Measurements from ENCODE around the gene PRR36.
"Not testable (repeated sequence)": the region's sequence is repeated elsewhere in the genome, so short reads cannot be mapped to it uniquely, and the experiment has no call there.

PRR36 gene

DNA sequence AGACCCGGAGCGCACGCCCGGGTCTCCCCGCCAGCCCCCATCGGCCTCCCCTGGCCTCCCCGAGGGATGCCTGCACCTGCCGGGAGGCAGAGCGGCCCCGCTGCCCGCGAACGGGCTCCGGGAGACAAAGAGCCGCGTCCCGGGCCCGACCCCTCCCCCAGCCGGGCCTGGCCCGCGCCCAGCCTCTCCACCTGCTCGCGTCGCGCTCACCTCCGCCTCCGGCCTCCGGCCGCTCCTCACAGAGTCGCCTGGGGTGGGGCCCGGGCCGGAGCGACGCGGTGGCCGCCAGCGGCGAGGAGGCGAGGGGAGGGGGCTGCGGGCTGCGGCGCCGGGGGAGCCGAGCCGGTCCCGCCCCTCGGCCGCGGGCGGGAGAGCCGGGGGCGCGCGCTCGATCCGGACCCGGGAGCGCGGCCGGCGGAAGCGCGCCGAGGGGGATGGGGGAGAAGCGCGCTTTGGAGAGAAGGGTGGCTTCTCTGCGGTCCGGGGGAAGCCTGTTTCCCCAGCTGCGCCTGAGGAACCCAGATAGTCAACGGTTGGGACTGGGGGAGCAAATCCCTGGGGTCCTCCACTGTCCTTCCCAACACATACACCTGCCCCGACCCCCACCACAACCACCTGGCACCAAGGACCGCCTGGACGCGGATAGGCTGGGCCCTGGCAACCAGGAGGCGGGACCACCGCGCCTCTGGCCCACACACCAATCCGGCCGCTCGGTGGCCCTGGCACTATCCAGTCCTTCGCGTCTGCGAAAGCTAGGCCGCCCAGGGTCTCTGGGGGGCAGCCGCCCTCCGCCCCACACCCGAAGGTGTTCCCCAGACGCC, at the start of gene PRR36:
Gene PRR36 (minus strand): TSS at position 315 of the 821 bp plus-strand sequence. CDS start 701 bp downstream, outside the sequence.
- DNase-seq (ENCODE audit: low spot score) = peak; percentile 38

GRCh38 chr19:7923295-7924191, 49.4 kb upstream of the PRR36 start:
- no peak for DNase-seq (ENCODE audit: low spot score)

DNA sequence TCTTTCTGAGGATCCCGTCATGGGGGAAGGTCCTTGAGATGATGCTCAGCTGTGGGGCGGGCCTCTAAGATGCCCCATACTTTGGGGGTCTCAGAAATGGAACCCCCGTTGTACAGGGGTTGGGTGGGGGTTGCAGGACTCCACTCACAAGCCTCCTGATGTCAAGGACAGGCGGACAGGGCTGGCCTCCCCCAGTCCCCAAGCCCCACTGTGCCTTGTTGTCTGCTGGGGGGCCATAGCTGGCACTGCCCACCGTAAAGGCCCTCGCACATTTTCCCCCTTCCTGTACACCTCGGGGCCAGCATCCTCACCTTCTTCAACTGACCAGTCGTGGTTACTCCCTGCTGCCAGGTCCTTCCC, 48.6 kb upstream of the PRR36 start:
- no peak for DNase-seq (ENCODE audit: low spot score)

- DNase-seq (ENCODE audit: low spot score) = no peak
These were observed 48.0 kb upstream of the PRR36 start for GRCh38 chr19:7921967-7922835.

GRCh38 chr19:7921302-7921966, 47.2 kb upstream of the PRR36 start:
- no peak for DNase-seq (ENCODE audit: low spot score)

- DNase-seq (ENCODE audit: low spot score) = peak; percentile 98
These were observed 46.5 kb upstream of the PRR36 start for GRCh38 chr19:7920519-7921301.

DNA sequence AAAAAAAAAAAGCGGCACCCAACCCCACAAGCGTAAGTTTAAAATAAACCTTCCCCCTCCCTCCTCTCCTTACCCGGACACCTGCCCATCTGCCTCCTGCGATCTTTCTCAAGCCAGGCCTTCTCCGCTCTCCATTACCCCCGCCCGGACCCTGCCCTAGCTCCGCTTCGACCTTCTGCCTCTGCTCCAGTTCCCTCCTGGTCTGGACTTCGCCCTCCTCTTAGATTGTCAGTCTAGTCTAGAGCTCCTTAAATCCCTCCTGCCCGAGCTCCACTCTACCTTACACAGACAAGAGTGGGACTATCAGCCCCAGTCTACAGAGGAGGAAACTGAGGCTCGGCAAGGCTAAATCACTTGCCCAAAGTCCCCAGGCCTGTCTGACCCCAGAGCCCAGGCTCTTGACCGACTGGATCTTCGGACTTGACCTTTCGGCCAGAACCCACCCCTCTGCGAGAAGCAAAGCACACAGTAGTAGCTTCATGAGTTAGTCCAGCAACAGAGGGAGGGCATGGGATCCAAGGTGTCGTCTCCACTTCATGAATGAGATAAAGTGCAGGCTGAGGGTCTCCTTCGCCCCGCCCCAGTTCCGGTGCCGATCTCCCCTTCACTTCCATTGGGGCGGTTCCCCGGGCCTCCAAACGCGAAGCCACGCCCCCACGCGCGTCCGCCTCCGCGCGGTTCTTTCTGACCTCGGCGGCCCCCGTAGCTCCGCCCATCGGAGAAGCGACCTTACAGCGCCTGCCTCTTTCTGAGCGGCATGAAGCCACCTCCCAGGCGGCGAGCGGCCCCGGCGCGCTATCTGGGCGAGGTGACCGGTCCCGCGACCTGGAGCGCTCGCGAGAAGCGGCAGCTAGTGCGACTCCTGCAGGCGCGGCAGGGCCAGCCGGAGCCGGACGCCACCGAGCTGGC, 45.7 kb upstream of the PRR36 start, which contains the start of gene SNAPC2:
Gene SNAPC2 (plus strand): TSS at position 729 of the 909 bp plus-strand sequence. CDS start 29 bp downstream, at position 758.
- peak; percentile 94 for DNase-seq (ENCODE audit: low spot score)

DNA sequence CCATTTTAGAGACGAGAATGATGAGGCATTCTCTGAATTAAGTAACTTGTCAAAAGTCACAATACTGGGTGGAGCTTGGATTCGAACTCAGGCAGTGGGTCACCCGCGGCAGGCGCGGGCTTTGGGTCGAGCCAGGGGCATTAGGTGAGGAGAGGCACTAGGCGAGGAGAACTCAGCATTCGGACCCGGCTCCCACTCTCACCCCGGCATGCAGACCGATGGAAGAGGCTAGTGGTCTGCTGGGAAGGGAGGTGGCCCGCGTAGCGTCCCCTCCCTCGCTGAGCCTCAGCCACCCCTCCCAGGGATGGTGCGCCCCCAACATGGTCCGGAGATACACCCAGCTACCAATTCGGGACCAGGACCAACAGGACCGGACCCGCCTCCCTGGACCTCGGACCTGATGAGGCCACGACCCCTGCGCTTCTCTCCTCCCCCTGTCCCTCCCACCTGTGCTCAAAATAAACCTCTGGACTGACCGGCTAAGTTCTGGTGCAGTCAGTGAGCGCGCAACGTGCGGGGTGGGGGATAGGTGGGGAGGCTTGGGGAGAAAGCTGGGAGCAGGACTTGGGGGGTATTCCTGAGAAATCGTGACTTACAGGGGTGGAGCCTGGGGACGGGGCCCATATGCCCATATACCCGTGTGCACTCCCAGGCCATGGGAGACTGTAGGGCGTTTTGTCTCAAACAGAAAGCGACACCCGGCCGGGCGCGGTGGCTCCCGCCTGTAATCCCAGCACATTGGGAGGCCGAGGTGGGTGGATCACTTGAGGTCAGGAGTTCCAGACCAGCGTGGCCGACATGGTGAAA, 44.6 kb upstream of the PRR36 start:
- no peak for DNase-seq (ENCODE audit: low spot score)

GRCh38 chr19:7918062-7918614, 43.9 kb upstream of the PRR36 start:
- DNase-seq (ENCODE audit: low spot score) = not testable (repeated sequence)

GRCh38 chr19:7917267-7918061, 43.3 kb upstream of the PRR36 start:
- peak; percentile 70 for DNase-seq (ENCODE audit: low spot score)

- no peak for DNase-seq (ENCODE audit: low spot score)
These were observed 42.7 kb upstream of the PRR36 start for GRCh38 chr19:7916955-7917266.

GRCh38 chr19:7916103-7916954, 42.1 kb upstream of the PRR36 start:
- DNase-seq (ENCODE audit: low spot score) = peak; percentile 15

DNA sequence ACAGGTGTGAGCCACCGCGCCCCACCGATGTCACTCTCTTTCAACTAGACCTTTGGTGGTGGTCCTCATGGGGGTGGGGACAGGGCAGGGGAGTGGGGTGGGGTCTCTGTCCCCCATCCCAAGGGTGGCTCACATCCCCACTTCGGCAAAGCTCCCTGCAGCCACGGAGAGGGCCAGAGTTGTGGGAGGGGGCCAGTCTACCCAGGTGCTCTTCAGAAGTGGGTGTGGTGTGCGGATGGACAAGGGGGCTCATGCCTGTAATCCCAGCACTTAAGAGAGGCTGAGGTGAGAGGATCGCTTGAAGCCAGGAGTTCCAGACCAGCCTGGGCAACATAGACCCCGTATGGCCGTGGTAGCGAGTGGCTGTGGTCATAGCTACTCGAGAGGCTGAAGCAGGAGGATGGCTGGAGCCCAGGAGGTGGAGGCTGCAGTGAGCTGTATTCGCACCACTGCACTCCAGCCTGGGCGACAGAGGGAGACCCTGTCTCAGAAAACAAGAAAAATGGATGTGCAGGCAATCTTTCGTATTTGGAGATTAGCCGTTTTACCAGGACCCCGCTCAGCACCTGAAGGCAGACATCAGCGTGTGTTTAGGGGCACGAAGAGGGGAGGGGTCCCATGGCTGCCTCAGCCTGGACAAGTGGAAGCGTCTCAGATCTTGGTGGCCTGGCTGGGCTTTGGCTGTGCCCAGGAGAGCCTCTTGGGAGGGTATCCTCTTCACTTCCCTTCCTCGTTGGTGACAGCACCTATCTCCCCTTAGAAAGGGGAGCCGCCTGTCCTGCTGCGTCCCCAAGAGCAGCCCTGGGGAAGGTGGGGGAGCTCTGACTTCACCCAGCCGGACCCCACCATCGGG, 41.3 kb upstream of the PRR36 start:
- DNase-seq (ENCODE audit: low spot score) = no peak

- no peak for DNase-seq (ENCODE audit: low spot score)
These were observed 40.4 kb upstream of the PRR36 start, which contains the start of gene TGFBR3L for GRCh38 chr19:7914598-7915045. TSS of gene TGFBR3L (plus strand) at chr19:7914830.

DNA sequence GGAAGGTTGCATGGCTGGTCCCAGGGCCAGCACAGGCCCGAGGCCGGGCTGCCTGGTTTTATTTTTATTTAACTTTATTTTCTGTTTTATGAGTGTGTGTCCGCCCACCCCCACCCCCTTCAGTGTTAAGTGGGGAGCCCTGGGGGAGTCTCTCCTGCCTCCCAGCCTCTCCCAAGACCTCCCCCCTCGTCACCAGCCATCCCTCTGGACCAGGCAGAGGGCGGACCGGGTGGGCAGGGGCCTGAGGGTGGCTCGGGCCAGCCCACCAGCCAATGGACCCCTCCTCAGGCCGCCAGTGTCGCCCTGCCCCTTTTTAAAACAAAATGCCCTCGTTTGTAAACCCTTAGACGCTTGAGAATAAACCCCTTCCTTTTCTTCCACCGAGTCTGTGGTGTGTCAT, 39.9 kb upstream of the PRR36 start:
- DNase-seq (ENCODE audit: low spot score) = no peak
